GM12878 (cell line): ENCODE measurements around the gene CD96. TPM values are rescaled to one million over a fixed set of nuclear protein-coding genes. Genes with fewer than 3 reads are reported as not detected.
"Not testable (repeated sequence)": the region's sequence is repeated elsewhere in the genome, so short reads cannot be mapped to it uniquely, and the experiment has no call there.

Source experiments
- ATAC-seq: fragments of 200-7000 bp; cut with Tn5 transposase; 3 replicates; pipeline ENCODE4 v1.9.1; 2020; ENCODE audit warnings: mild to moderate bottlenecking, moderate library complexity
- BruUV-seq: library from RNA; stranded (reverse); fragments of 400-500 nt; replicated peaks from 2 replicates; lab custom pipeline; 2021; lab: Mats Ljungman, UMichigan
- CTCF ChIA-PET: fragments of 300-600 bp; sonication (Branson Sonifier 250); formaldehyde crosslinking; extraction: SDS; loops from one replicate; lab custom pipeline; 2021; ENCODE audit warnings: inconsistent platforms; lab: Yijun Ruan, JAX
- POLR2A ChIA-PET: fragments of 350-600 bp; formaldehyde crosslinking; extraction: SDS; loops from one replicate; lab custom pipeline; 2021; ENCODE audit warnings: inconsistent platforms; lab: Charles Lee
- RAD21 ChIA-PET: fragments of 300-600 bp; sonication (Branson Sonifier 250); formaldehyde crosslinking; loops from one replicate; lab custom pipeline; 2023; ENCODE audit warnings: antibody characterized with exemption; ENCODE audit not compliant: unreplicated experiment; lab: Charles Lee
- SMC1A ChIA-PET: fragments of 300-600 bp; sonication (Branson Sonifier 250); formaldehyde crosslinking; loops from one replicate; lab custom pipeline; 2023; ENCODE audit not compliant: unreplicated experiment, uncharacterized antibody; lab: Charles Lee
- DNase-seq: peaks from one replicate; pipeline ENCODE4 v3.0.0-alpha.2; 2011; ENCODE audit warnings: low read depth, low spot score
- FAIRE-seq: peaks from 3 replicates; lab custom pipeline; 2011; peaks lifted over from hg19 to GRCh38; lab: Jason Lieb, UNC
- H2AFZ ChIP-seq: 2 replicates; pipeline ENCODE4 v1.6.0; 2011; ENCODE audit warnings: low read depth, low read length, control low read depth; ENCODE audit not compliant: control insufficient read depth
- H3K27ac ChIP-seq: 2 replicates; pipeline ENCODE4 v1.5.1; 2011; ENCODE audit warnings: control low read depth; ENCODE audit not compliant: control insufficient read depth, insufficient read depth
- H3K27me3 ChIP-seq, 2 experiments: replicated peaks in 1 of 2; 2 replicates each; pipeline versions ENCODE4 v1.6.0 to v1.6.1; 2011; ENCODE audit warnings: low read length in 1 of 2; ENCODE audit not compliant: control insufficient read depth in 2 of 2, insufficient read depth in 2 of 2
- H3K36me3 ChIP-seq, 2 experiments: 2 replicates each; pipeline ENCODE4 v1.5.1; 2011; ENCODE audit warnings: low read length in 1 of 2; ENCODE audit not compliant: control insufficient read depth in 2 of 2, insufficient read depth in 2 of 2
- H3K4me1 ChIP-seq: 2 replicates; pipeline ENCODE4 v1.6.1; 2011; ENCODE audit warnings: mild to moderate bottlenecking, low read length, moderate library complexity, mixed read lengths; ENCODE audit not compliant: control insufficient read depth, insufficient read depth
- H3K4me2 ChIP-seq: 2 replicates; pipeline ENCODE4 v1.6.0; 2011; ENCODE audit warnings: control low read depth; ENCODE audit not compliant: control insufficient read depth, insufficient read depth
- H3K4me3 ChIP-seq: fragments of 200-600 bp; sonication (generic); 2 replicates; pipeline ENCODE4 v1.5.1; 2016
- H3K79me2 ChIP-seq: 2 replicates; pipeline ENCODE4 v1.6.0; 2011; ENCODE audit warnings: low read length; ENCODE audit not compliant: control insufficient read depth, insufficient read depth
- H3K9ac ChIP-seq: 2 replicates; pipeline ENCODE4 v1.8.0; 2011; ENCODE audit warnings: low read length, control low read depth, mixed read lengths; ENCODE audit not compliant: control insufficient read depth, insufficient read depth
- H3K9me3 ChIP-seq: replicated peaks from 3 replicates; pipeline ENCODE4 v1.5.1; 2011; ENCODE audit warnings: mild to moderate bottlenecking, low read length; ENCODE audit not compliant: control insufficient read depth, insufficient read depth
- H4K20me1 ChIP-seq: 2 replicates; pipeline ENCODE4 v1.6.0; 2011; ENCODE audit not compliant: control insufficient read depth, insufficient read depth
- ATF7 ChIP-seq: fragments of 450-650 bp; IDR thresholded peaks from 2 replicates; pipeline ENCODE4 v1.6.1; 2016; ENCODE audit warnings: low read depth, mild to moderate bottlenecking
- NFXL1 ChIP-seq: fragments of 450-650 bp; IDR thresholded peaks from 2 replicates; pipeline ENCODE4 v1.6.1; 2017; ENCODE audit warnings: antibody characterized with exemption, mild to moderate bottlenecking, borderline replicate concordance
- NFYA ChIP-seq: IDR thresholded peaks from 2 replicates; pipeline ENCODE4 v1.6.1; 2011; ENCODE audit warnings: low read depth, mild to moderate bottlenecking, low read length, improper control_type of control experiment, borderline replicate concordance
- RCOR1 ChIP-seq: conservative IDR thresholded peaks from 2 replicates; pipeline ENCODE4 v1.6.1; 2012; ENCODE audit warnings: low read depth, low read length, improper control_type of control experiment
- WGBS: methylation state at CpG from one replicate; pipeline ENCODE4 v1.1.6; 2016; ENCODE audit warnings: low lambda C conversion rate; ENCODE audit not compliant: insufficient replicate concordance, insufficient coverage; ENCODE audit errors: missing lambda C conversion rate; 5-methylcytosine and 5-hydroxymethylcytosine counted together
- in situ Hi-C: fragments of 300-500 bp; cut with MboI; formaldehyde crosslinking; loops from 9 replicates; pipeline ENCODE4 v1.14.3; 2018; ENCODE audit warnings: mixed read lengths
- intact Hi-C: fragments of 100-400 bp; cut with micrococcal nuclease; formaldehyde crosslinking; loops from one replicate; pipeline ENCODE4 v1.14.2; 2022; ENCODE audit not compliant: unreplicated experiment
- polyA plus RNA-seq, 11 experiments: library from polyadenylated mRNA; depleted of rRNA in 4 of 11; unstranded in 6 of 11; stranded (reverse) in 5 of 11; fragments of >200 nt; fragmentation: Nextera tagmentation in 4 of 11; fragmentation: Illumina TruSeq in 1 of 11; extraction: Ambion mirVana in 4 of 11; extraction: Trizol in 1 of 11; gene quantifications; 1 replicate in 1 of 11; 2 replicates in 10 of 11; pipeline versions ENCODE4 v1.2.1 to v1.2.3, GENCODE V29; 2011 to 2016; ENCODE audit warnings: inconsistent platforms in 2 of 11, missing spikeins in 2 of 11, low read depth in 1 of 11
- total RNA-seq, 4 experiments: library from RNA; depleted of rRNA in 3 of 4; stranded (reverse); fragments of >200 nt in 3 of 4; fragmentation: Illumina TruSeq in 1 of 4; extraction: Trizol in 1 of 4; gene quantifications; 2 replicates each; pipeline versions ENCODE4 v1.2.1 to v1.2.3, GENCODE V29; 2013 to 2021
- TF ChIP-seq, protein P1 (sequence below): fragments of 450-650 bp; formaldehyde crosslinking; IDR thresholded peaks from 2 replicates; pipeline ENCODE4 v1.4.0; 2020; ENCODE audit warnings: mild to moderate bottlenecking, moderate library complexity

Gene CD96
- total and polyA plus RNA-seq, 10 of the 15 experiments (the other 5 are each of a cell fraction or from before 2014, with no cell fraction given): 0.13 to 10.1 (median 0.47) TPM

DNA sequence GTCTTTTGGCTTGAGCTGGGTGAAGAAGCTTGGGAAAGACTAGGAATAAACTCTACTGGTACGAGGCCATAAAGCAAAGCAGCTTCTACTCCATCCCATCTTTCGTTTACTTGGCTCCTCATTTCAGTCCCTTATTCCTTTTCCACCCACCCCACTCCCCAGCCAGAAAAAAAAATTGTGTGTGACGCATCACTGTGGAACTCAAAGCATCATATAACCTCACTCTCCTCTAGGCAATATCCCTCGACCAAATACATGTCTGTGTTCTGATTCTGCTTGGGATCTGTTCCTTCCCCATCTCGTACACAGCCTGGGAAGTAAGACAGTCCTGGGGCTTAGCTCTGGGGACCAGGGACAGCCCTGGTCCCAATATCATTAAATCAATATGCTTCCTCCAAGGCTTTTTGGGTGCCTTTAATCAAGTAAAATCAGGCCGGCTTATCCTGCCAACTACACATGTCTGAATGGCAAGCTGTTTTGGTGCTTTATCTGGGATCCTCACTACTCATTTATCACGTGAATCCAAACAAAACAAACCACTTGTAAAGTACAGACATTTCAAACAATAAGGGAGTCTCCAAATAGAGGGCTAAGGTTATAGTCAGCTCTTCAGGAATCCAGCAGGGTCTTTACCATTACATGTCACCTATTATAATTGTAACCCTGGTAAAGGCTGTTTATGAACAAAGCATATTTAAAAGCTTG, 128.1 kb downstream of the CD96 start:
- Histone ChIP-seq H3K4me3 (no peak overlapping the region), H3K36me3 (no peaks in the 10 kb centered on the region), H3K4me1 (peaks cover 10% of the 10 kb centered on the region; the same call in 1 of the 2 replicates), H2AFZ (no peak overlapping the region), H3K4me2 (no peak overlapping the region), H4K20me1 (no peaks in the 10 kb centered on the region), H3K9me3 (no peaks in the 10 kb centered on the region), H3K27me3 (no peaks in the 10 kb centered on the region), H3K27ac (no peak overlapping the region), H3K79me2 (no peaks in the 10 kb centered on the region), H3K9ac (no peak overlapping the region)
- ATAC-seq (no peak), FAIRE-seq (no peak), DNase-seq (no peak)
- ChIA-PET POLR2A (interaction anchor here (1.4 kb wide), 1 partner anchor 47 kb away, joined by 4 read pairs; no protein-coding TSS in a partner anchor), CTCF (interaction anchor here (0.7 to 7.7 kb wide), 23 partner anchors 9 to 591 kb away, joined by 3 to 91 read pairs (median 4); partner anchors contain the start of gene ABHD10), RAD21 (interaction anchor here (0.8 to 6.4 kb wide), 14 partner anchors 15 to 369 kb away, joined by 3 to 112 read pairs (median 7); no protein-coding TSS in a partner anchor), SMC1A (interaction anchor here (0.5 to 6.1 kb wide), 25 partner anchors 11 to 463 kb away, joined by 3 to 55 read pairs (median 4); partner anchors contain the start of genes ABHD10 and GCSAM)
- in situ Hi-C loops (loop anchor here (5.0 kb wide), 1 partner anchor 302 kb away; no protein-coding TSS in a partner anchor), intact Hi-C loops (loop anchor here (1.0 to 5.0 kb wide), 5 partner anchors 32 to 297 kb away; no protein-coding TSS in a partner anchor)
- no TSS peak for BruUV-seq
- 21% methylated on average over 7 of the region's 7 CpGs for WGBS
- TF ChIP-seq, protein P1, sequence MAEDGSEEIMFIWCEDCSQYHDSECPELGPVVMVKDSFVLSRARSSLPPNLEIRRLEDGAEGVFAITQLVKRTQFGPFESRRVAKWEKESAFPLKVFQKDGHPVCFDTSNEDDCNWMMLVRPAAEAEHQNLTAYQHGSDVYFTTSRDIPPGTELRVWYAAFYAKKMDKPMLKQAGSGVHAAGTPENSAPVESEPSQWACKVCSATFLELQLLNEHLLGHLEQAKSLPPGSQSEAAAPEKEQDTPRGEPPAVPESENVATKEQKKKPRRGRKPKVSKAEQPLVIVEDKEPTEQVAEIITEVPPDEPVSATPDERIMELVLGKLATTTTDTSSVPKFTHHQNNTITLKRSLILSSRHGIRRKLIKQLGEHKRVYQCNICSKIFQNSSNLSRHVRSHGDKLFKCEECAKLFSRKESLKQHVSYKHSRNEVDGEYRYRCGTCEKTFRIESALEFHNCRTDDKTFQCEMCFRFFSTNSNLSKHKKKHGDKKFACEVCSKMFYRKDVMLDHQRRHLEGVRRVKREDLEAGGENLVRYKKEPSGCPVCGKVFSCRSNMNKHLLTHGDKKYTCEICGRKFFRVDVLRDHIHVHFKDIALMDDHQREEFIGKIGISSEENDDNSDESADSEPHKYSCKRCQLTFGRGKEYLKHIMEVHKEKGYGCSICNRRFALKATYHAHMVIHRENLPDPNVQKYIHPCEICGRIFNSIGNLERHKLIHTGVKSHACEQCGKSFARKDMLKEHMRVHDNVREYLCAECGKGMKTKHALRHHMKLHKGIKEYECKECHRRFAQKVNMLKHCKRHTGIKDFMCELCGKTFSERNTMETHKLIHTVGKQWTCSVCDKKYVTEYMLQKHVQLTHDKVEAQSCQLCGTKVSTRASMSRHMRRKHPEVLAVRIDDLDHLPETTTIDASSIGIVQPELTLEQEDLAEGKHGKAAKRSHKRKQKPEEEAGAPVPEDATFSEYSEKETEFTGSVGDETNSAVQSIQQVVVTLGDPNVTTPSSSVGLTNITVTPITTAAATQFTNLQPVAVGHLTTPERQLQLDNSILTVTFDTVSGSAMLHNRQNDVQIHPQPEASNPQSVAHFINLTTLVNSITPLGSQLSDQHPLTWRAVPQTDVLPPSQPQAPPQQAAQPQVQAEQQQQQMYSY: no peak
- TF ChIP-seq ATF7 (no peak), NFXL1 (no peak), NFYA (no peak), RCOR1 (no peak)

DNA sequence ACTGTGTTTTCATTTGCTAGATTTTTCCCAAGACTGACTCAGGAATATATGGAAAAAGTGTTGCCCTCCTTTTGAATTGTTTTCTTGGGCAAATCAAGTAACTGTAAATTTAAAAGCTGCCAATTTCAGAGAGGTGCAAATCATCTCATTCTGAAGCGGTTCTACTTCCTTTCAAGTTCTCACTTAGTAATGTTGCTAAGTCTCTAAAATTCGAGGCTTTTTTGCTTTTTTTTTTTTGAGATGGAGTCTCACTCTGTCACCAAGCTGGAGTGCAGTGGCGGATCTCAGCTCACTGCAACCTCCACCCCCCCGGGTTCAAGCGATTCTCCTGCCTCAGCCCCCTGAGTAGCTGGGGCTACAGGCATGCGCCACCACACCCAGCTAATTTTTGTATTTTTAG, 130.5 kb downstream of the CD96 start:
- H3K27ac ChIP-seq, ATAC-seq, H4K20me1 ChIP-seq, H3K9me3 ChIP-seq, H3K27me3 ChIP-seq, H3K36me3 ChIP-seq, FAIRE-seq, H3K4me2 ChIP-seq, in situ Hi-C loops, H3K9ac ChIP-seq, DNase-seq, H3K4me3 ChIP-seq, intact Hi-C loops, H3K79me2 ChIP-seq, BruUV-seq, H2AFZ ChIP-seq: not testable (repeated sequence)
- RAD21 ChIA-PET: interaction anchor here (0.9 to 6.4 kb wide), 7 partner anchors 9 to 297 kb away, joined by 3 to 112 read pairs (median 4); no protein-coding TSS in a partner anchor
- H3K4me1 ChIP-seq: peaks cover 21% of the 10 kb centered on the region; the same call in 1 of the 2 replicates
- SMC1A ChIA-PET: interaction anchor here (0.9 to 3.3 kb wide), 7 partner anchors 8 to 341 kb away, joined by 3 to 12 read pairs (median 3); no protein-coding TSS in a partner anchor
- POLR2A ChIA-PET: interaction anchor here (0.8 to 1.3 kb wide), 2 partner anchors 9 to 44 kb away, joined by 3 read pairs; no protein-coding TSS in a partner anchor
- WGBS: 78% methylated on average over 6 of the region's 6 CpGs
- CTCF ChIA-PET: interaction anchor here (0.6 to 7.7 kb wide), 7 partner anchors 18 to 371 kb away, joined by 3 to 91 read pairs (median 4); no protein-coding TSS in a partner anchor
